ENCODE measurements around the gene BRF1. TPM values are rescaled to one million over a fixed set of nuclear protein-coding genes. Genes with fewer than 3 reads are reported as not detected.

BRF1 gene
- total RNA-seq, 1 experiment from 2014 or later = 12.6 TPM

GRCh38 chr14:105196265-105196960 lies 104.4 kb downstream of the BRF1 start:
- no peak for DNase-seq (ENCODE audit: low spot score)

DNA sequence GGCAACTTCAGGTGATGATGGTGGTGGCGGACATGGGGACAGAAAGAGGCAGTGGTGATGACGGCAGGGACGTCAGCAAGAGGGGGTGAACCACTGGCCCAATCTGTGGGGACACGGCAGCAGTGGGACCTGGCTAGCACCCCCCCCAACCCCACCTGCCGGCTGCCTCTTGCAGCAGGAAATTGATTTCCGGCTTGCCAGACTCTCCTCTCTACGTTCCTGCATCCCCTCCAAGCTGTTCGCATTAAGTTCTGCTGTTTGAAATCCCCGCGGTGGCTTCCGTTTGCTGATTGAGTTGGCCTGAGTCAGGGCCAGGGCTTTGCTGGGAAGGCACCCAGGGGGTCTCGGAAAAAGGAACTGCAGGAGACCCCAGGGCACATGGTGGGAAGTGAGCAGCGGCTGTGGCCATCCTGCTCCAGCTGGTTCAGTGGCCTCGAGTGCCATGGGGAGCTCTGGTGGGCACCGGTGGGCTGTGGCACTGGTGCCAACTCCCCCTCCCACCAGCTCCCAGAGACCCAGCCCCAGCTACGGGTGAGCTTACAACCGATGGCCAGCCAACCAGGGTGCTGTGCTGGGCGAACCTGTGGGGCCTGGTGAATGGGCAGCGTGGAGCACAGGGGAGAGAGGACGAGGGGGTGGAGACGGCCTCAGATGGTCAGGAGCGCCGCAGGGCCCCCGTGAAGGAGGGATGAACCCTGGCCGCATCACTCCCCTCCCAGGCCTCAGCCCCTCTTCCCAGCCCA lies 105.1 kb downstream of the BRF1 start:
- no peak for DNase-seq (ENCODE audit: low spot score)

- DNase-seq (ENCODE audit: low spot score) = no peak
Measured at GRCh38 chr14:105195051-105195450, 105.8 kb downstream of the BRF1 start.

GRCh38 chr14:105193916-105194782 lies 106.7 kb downstream of the BRF1 start:
- peak; percentile 51 for DNase-seq (ENCODE audit: low spot score)

GRCh38 chr14:105192866-105193731 lies 107.7 kb downstream of the BRF1 start:
- no peak for DNase-seq (ENCODE audit: low spot score)

DNA sequence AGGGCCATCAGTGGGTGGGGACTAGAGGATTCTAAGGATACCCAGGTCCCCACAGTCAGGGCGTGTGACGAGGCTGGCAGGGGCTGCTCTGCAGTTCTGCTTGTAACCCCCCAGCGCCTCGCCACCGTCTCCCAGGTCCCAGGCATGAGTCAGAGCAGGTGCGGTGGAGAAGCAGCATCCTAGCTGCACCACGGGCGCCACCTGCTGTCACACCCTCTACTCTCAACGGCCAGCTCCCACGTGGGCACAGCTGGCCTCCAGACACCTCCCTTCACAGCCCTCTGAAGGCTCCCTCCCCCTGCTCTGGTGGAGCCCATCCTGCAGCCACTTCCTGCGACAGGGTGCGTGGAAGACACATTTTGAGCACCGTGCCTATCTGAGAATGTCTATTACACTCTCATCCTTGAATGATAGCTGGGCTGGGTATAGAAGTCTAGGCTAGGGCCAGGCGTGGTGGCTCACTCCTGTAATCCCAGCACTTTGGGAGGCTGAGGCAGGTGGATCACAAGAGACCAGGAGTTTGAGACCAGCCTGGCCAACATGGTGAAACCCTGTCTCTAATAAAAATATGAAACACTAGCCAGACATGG lies 112.8 kb downstream of the BRF1 start:
- DNase-seq (ENCODE audit: low spot score) = no peak

- DNase-seq (ENCODE audit: low spot score) = no peak
Measured at GRCh38 chr14:105187116-105187515, 113.7 kb downstream of the BRF1 start.

DNA sequence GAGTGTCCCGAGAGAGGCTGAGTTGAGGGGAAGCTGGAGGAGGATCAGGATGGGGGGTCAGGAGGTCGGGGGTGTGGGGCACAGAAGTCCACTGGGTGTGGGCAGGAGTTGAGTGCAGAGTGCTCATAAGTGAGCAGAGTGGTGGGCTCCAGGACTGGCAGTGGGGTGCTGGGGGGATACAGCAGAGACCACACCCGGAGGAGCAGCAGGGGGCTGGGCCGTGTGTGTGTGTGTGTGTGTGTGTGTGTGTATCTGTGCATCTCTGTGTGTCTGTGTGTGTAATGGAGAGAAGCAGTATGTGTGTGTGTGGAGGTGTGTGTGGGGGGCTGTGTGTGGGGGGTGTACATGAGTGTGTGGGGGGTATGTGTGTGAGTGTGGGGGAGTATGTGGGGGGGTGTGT lies 114.8 kb downstream of the BRF1 start:
- no peak for DNase-seq (ENCODE audit: low spot score)

DNA sequence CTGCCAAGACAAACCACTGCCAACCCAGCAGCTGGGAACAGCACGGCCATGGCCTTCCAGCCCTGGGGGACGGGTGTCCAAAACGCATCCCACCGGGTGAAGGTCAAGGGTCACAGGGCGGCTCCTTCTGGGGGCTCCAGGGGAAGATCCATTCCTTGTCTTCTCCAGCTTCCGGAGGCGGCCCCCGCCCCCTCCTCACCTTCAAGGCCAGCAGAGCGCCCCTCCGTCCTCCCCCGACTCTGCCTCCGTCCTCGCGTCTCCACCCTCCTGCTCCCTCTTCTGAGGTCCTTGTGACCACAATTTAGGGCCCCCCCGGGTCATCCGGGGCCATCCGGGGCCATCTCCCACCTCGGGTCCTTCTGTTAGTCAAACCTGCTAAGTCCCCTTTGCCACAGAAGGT lies 115.8 kb downstream of the BRF1 start:
- no peak for DNase-seq (ENCODE audit: low spot score)

- DNase-seq (ENCODE audit: low spot score) = no peak
Measured at GRCh38 chr14:105184461-105184860, 116.3 kb downstream of the BRF1 start.

GRCh38 chr14:105182296-105183020 lies 118.3 kb downstream of the BRF1 start:
- no peak for DNase-seq (ENCODE audit: low spot score)

DNA sequence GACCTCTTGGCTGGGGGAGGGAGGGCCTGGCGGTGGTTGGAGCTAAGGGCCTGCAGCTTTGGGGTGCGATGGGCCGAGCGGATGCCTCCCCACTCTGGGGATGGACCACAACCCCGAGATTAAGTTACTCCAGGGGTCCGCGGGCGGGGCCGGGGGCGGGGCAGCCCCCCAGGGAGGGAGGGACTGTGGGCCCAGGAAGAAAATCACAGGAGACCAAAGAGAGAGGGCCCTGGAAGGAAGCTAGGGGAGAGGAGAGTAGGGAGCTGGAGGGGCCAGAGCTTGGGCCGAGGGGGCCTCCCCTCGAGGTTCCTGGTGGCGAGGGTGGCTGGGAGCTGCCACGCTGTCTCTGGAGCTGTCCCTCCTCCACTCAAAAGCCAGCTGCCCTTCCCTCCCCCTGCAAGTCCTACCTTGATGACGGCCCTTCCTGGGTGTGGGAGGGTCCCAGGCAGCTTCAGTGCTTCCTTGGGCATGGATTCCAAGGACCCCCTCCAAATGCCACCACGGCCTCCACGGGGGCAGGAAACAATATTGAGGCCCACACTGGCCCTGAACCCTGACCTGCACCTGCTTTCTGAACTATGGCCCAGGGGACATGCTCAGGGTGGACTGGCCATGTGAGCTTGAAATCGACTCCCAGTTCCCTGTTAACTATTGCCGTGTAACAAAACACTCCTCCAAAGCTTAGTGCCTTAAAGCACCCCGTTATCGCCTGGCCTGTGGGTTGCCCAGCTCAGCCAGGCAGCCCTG lies 119.1 kb downstream of the BRF1 start:
- no peak for DNase-seq (ENCODE audit: low spot score)

DNA sequence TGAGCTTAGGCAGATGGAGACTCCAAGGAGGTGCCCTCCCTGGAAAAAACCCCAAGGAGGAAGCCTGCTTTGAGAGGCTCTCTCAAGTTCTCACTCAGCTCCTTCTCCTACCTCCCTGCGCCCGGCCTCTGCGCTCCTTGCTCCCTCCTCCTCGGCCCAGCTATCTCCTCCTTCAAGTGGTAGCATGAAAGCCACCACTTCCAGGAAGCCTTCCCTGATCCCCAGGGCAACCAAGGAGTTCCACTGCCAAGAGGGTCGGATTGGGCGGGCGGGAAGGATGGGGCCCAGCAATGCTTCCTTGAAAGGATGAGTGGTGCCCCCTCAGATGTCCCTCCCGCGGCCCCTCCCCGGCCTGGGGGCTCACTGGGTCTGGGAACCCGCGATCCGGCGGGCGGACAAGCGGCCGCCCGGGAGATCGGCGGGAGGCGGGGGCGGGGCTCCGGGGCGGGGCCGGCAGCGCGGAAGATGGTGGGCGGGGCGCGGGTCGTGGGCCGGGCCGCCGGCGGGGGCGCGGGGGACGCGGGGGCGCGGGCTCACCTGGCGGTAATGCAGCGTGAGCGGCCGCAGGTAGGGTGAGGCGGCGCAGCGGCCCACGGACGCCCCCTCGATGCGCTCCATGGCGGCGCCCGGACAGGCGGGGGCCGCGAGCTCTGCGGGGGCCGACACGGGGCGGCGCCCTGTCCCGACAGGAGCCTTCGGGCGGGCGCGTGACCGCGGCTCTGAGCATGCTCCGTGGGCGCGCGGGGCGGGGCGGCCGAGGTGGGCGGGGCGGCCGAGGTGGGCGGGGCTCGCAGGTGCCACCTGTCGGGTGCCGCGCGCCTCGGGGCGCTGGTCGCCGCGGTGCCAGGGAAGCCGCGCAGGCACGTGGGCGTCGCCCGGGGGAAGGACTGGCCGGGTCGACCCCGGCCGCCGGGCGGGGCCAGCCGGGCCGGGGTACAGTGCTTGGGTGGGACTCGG lies 119.9 kb downstream of the BRF1 start, which contains the start of gene NUDT14:
TSS of gene NUDT14 (minus strand) at position 721 of the 957 bp plus-strand sequence. CDS start at position 618, 103 bp downstream.
- peak; percentile 34 for DNase-seq (ENCODE audit: low spot score)

DNA sequence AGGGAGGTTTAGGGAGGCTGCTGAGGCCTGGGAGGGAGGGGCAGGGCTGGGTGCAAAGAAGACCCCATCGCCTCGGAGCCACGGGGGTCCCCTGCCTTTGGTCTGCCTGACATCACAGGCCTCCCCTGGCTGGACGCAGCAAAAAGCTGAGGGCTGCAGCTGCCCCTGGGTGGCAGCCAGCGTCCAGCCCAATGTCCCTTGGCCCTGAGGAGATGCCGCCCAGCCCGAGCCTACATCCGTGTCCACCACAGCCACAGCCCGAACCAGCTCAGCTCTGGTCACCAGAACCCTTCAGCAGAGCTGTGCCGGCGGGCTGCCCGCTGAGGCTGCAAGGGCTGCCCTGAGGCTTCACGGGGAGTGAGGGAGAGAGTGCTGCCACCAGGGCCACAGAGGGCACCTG lies 121.6 kb downstream of the BRF1 start:
- no peak for DNase-seq (ENCODE audit: low spot score)

DNA sequence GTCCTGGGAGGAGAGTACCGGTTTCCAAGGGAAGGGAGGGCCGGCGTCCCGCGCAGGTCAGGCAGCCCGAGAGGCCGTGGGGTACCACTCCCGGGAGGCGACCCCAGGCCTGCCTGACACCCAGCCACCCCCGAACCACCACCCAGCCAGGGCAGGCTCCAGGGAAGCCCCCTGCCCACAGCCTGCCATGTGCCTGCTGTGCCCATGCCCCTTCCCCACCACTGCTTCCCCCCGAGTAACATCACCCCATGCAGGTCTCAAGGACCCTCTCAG lies 122.0 kb downstream of the BRF1 start:
- no peak for DNase-seq (ENCODE audit: low spot score)

DNA sequence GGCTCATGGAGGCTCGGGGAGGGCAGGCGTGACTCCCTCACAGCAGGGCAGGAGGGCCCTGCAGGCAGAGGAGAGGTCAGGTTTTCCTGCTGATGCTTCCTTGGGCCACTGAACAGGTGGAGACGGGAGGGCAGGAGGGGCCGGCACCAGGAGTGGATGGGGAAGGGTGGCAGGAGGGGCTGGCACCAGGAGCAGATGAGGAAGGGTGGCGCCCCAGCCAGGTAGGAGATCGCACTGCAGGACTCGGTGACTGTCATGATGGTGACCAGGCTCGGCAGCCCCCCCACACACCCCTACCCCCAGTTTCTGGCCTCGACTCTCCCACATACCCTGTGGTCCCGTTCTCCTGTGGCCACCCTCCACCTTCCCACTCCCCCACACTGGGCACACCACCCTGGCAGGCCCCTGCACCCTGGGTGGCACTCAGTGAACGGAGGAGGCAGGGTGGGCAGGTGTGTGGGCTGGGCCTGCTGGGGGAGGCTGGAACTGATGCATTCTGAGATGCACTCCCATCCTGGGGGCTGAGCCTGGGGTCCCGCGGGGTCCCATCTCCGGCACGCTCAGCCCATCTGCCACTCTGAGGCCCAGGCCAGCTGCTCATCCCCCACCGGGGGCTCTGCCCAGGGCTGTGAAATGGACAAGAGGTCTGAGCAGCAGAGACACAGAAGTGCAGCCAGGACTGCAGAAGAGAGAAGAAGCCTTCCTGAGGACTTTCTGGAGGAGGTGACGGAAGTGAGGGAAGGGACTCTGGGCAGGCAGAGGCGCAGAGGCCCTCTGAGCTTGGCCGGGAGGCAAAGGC lies 122.5 kb downstream of the BRF1 start:
- DNase-seq (ENCODE audit: low spot score) = no peak

DNA sequence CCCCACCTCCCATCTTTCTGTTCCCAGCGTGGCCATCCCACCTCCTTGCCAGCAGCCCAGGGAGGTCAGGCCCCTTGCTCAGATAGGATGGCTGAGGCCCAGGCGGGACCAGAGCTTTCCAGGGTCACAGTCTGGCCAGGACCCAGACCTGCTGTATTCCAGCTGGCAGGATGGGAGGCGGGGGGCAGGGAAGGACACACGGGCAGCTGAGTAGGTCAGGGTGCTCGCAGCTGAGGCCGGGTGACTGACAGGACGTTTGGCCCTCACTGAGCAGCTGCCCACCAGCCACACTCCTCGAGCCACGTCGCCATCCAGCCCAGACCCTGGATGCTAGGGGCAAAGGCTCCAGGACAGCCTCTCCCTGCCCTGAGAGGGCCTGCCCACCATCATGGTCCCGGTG lies 123.7 kb downstream of the BRF1 start:
- no peak for DNase-seq (ENCODE audit: low spot score)

- no peak for DNase-seq (ENCODE audit: low spot score)
Measured at GRCh38 chr14:105176513-105176912, 124.3 kb downstream of the BRF1 start.
